GM12892 (cell line): ENCODE data around the gene CEP131.

Experiments used
- POLR2A ChIP-seq: IDR thresholded peaks from 2 replicates; pipeline ENCODE4 v1.6.1; 2011; ENCODE audit warnings: low read depth, low read length, control low read depth
- POLR2AphosphoS5 ChIP-seq: IDR thresholded peaks from 2 replicates; pipeline ENCODE4 v1.6.1; 2011; ENCODE audit warnings: low read depth, low read length, control low read depth
- TAF1 ChIP-seq: IDR thresholded peaks from 2 replicates; pipeline ENCODE4 v1.6.1; 2011; ENCODE audit warnings: low read depth, mild to moderate bottlenecking, control low read depth, low read length, borderline replicate concordance

DNA sequence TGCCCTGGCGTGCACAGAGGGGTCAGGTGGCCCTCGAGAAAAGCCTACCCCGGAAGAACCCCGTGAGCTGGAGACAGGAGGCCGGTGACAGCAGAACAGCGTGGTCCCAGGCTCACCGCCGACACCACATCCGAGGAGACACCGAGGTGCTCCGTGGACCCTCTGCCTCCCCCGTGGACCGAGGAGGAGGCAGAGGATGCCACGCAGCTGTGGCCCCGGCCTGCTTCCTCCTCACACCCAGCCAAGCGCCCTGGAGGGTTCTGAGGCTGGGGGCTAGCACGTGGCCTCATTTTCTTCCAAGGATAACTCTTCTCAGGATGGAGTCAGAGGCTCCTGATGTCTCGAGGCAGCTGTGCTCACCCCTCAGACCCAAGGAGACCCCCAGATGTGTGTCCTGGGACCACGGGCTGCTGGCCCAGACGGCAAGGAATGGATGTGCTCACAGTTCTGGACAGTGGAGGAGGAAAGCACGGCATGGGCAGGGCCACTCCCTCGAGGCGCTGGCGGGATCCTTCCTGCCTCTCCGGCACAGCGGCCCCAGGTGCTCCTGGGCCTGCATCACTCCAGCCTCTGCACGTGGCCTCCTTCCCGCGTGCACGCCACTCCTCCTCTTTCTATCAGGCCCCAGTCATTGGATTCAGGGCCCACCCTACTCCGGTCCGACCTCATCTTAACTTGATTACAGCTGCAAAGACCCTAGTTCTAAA, 61.9 kb downstream of the CEP131 start:
- TF ChIP-seq POLR2AphosphoS5 (no peak), POLR2A (no peak), TAF1 (no peak)
